HL-60 (cell line): ENCODE results near the gene HELZ.

Experiments used
- POLR2AphosphoS5 ChIP-seq: IDR thresholded peaks from 2 replicates; pipeline ENCODE4 v1.6.1; 2012; ENCODE audit warnings: low read depth
- TF ChIP-seq, protein P1 (sequence below): IDR thresholded peaks from one replicate; pipeline ENCODE4 v1.5.1; 2011; ENCODE audit warnings: low read length, control low read depth, inconsistent platforms; ENCODE audit not compliant: insufficient read depth

GRCh38 chr17:67217446-67217845 lies 27.6 kb downstream of the HELZ start:
- TF ChIP-seq, protein P1, sequence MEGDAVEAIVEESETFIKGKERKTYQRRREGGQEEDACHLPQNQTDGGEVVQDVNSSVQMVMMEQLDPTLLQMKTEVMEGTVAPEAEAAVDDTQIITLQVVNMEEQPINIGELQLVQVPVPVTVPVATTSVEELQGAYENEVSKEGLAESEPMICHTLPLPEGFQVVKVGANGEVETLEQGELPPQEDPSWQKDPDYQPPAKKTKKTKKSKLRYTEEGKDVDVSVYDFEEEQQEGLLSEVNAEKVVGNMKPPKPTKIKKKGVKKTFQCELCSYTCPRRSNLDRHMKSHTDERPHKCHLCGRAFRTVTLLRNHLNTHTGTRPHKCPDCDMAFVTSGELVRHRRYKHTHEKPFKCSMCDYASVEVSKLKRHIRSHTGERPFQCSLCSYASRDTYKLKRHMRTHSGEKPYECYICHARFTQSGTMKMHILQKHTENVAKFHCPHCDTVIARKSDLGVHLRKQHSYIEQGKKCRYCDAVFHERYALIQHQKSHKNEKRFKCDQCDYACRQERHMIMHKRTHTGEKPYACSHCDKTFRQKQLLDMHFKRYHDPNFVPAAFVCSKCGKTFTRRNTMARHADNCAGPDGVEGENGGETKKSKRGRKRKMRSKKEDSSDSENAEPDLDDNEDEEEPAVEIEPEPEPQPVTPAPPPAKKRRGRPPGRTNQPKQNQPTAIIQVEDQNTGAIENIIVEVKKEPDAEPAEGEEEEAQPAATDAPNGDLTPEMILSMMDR, result no peak
- no peak for TF ChIP-seq POLR2AphosphoS5
